Left lung (tissue), 10 donors: ENCODE measurements around the gene SUGP2. TPM values are rescaled to one million over a fixed set of nuclear protein-coding genes. Genes with fewer than 3 reads are reported as not detected.

ENCODE experiments used
- ATAC-seq: fragments of 200-7000 bp; cut with Tn5 transposase; one replicate; pipeline ENCODE4 v1.9.1; 2020; ENCODE audit warnings: moderate library complexity
- DNase-seq, 4 donors: peaks; one replicate each; pipeline ENCODE4 v3.0.0-alpha.2; 2013 to 2020
- H3K27ac ChIP-seq, 2 donors: fragments of 200-600 bp; sonication (generic) in 1 of 2; one replicate each; pipeline versions ENCODE4 v1.5.0 to v1.8.0; 2020 to 2021
- H3K27me3 ChIP-seq, 2 donors: fragments of 200-600 bp; sonication (generic) in 1 of 2; one replicate each; pipeline versions ENCODE4 v1.5.0 to v1.8.0; 2020 to 2021
- H3K36me3 ChIP-seq, 2 donors: fragments of 200-600 bp; sonication (generic) in 1 of 2; one replicate each; pipeline versions ENCODE4 v1.5.0 to v1.8.0; 2020 to 2021
- H3K4me1 ChIP-seq, 2 donors: fragments of 200-600 bp; one replicate each; pipeline ENCODE4 v1.8.0; 2021
- H3K4me3 ChIP-seq, 2 donors: fragments of 200-600 bp; sonication (generic) in 1 of 2; one replicate each; pipeline versions ENCODE4 v1.5.0 to v1.8.0; 2020 to 2021; ENCODE audit warnings: mild to moderate bottlenecking in 1 of 2
- H3K9me3 ChIP-seq, 2 donors: fragments of 200-600 bp; sonication (generic) in 1 of 2; one replicate each; pipeline versions ENCODE4 v1.5.0 to v1.8.0; 2020 to 2021
- CTCF ChIP-seq, 2 donors: fragments of 200-600 bp; sonication (generic) in 1 of 2; IDR thresholded peaks; one replicate each; pipeline versions ENCODE4 v1.5.0 to v1.8.0; 2021; ENCODE audit warnings: antibody characterized with exemption in 2 of 2
- intact Hi-C, 2 donors: fragments of 100-400 bp; cut with DNase I; formaldehyde crosslinking; loops; one replicate each; pipeline versions ENCODE4 v1.11.2 to v1.14.2; 2022
- polyA plus RNA-seq, 6 donors: library from polyadenylated mRNA; unstranded; fragments of 120-200 nt; gene quantifications; one replicate each; pipeline ENCODE4 v1.2.1, GENCODE V29; 2013; ENCODE audit not compliant: insufficient read length in 6 of 6
- total RNA-seq, 2 donors: library from RNA; stranded (reverse); fragmentation: NEBNext Ultra II Directional; extraction: Animal tissue kit (Norgen Biotek cat#: 25700); gene quantifications; one replicate each; pipeline ENCODE4 v1.2.1, GENCODE V29; 2021
- donor health status: DM: no; HTN: yes; CAD: no.
- donor health status: DM: no; HTN: no; CAD: no.

Gene SUGP2
- total and polyA plus RNA-seq, 8 donors = 64.2 to 139 (median 103) TPM

GRCh38 chr19:18951721-18952281 lies 81.5 kb downstream of the SUGP2 start:
- DNase-seq (no peak), ATAC-seq (no peak)
- no peaks in the 10 kb centered on the region for H3K9me3 ChIP-seq
- intact Hi-C loops = no loop called here
- H3K4me3 ChIP-seq = no peak overlapping the region
- no peaks in the 10 kb centered on the region for H3K4me1 ChIP-seq
- H3K36me3 ChIP-seq = no peaks in the 10 kb centered on the region
- no peaks in the 10 kb centered on the region for H3K27me3 ChIP-seq
- no peak overlapping the region for H3K27ac ChIP-seq
- no peak for TF ChIP-seq CTCF (IDR thresholded peaks at IDR 0.05)

- no peak for ATAC-seq
- Histone ChIP-seq H3K9me3 (no peaks in the 10 kb centered on the region), H3K4me3 (no peak overlapping the region), H3K27me3 (no peaks in the 10 kb centered on the region), H3K36me3 (no peaks in the 10 kb centered on the region), H3K27ac (no peak overlapping the region), H3K4me1 (no peaks in the 10 kb centered on the region)
- no peak for DNase-seq
- no peak for TF ChIP-seq CTCF (IDR thresholded peaks at IDR 0.05)
- intact Hi-C loops = no loop called here
Observed at GRCh38 chr19:18949858-18950257, 83.5 kb downstream of the SUGP2 start.

GRCh38 chr19:18948976-18949356 lies 84.4 kb downstream of the SUGP2 start:
- intact Hi-C loops = no loop called here
- TF ChIP-seq CTCF (IDR thresholded peaks at IDR 0.05) = no peak
- Histone ChIP-seq H3K4me1 (no peaks in the 10 kb centered on the region), H3K9me3 (no peaks in the 10 kb centered on the region), H3K4me3 (no peak overlapping the region), H3K27me3 (no peaks in the 10 kb centered on the region), H3K36me3 (no peaks in the 10 kb centered on the region), H3K27ac (no peak overlapping the region)
- DNase-seq (no peak), ATAC-seq (no peak)

GRCh38 chr19:18948075-18948975 lies 85.0 kb downstream of the SUGP2 start:
- Histone ChIP-seq H3K4me1 (no peaks in the 10 kb centered on the region), H3K4me3 (no peak overlapping the region), H3K9me3 (no peaks in the 10 kb centered on the region), H3K27me3 (no peaks in the 10 kb centered on the region), H3K27ac (no peak overlapping the region), H3K36me3 (no peaks in the 10 kb centered on the region)
- DNase-seq = no peak
- TF ChIP-seq CTCF (IDR thresholded peaks at IDR 0.05) = no peak
- no peak for ATAC-seq
- intact Hi-C loops = no loop called here

GRCh38 chr19:18946918-18947317 lies 86.4 kb downstream of the SUGP2 start:
- Histone ChIP-seq H3K9me3 (no peaks in the 10 kb centered on the region), H3K4me1 (no peaks in the 10 kb centered on the region), H3K4me3 (no peak overlapping the region), H3K27ac (no peak overlapping the region), H3K27me3 (no peaks in the 10 kb centered on the region), H3K36me3 (no peaks in the 10 kb centered on the region)
- TF ChIP-seq CTCF (IDR thresholded peaks at IDR 0.05) = no peak
- intact Hi-C loops = no loop called here
- DNase-seq (no peak), ATAC-seq (no peak)
